H1 (cell line): ENCODE results near the gene SEMA6D.

Experiments used
- EP300 ChIP-seq, 2 experiments: IDR thresholded peaks; 1 replicate in 1 of 2; 2 replicates in 1 of 2; pipeline ENCODE4 v1.6.1; 2011 to 2012; ENCODE audit warnings: low read depth in 2 of 2, low read length in 2 of 2, mild to moderate bottlenecking in 2 of 2, borderline replicate concordance in 1 of 2, inconsistent platforms in 1 of 2, moderate library complexity in 1 of 2
- POLR2AphosphoS5 ChIP-seq: IDR thresholded peaks from 2 replicates; pipeline ENCODE4 v1.6.1; 2011; ENCODE audit warnings: low read depth, low read length
- TF ChIP-seq, protein P1 (sequence below): IDR thresholded peaks from 2 replicates; pipeline ENCODE4 v1.6.1; 2012; ENCODE audit warnings: inconsistent platforms

- TF ChIP-seq, protein P1, sequence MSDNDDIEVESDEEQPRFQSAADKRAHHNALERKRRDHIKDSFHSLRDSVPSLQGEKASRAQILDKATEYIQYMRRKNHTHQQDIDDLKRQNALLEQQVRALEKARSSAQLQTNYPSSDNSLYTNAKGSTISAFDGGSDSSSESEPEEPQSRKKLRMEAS, result no peak
- TF ChIP-seq POLR2AphosphoS5 (no peak), EP300 (IDR thresholded peaks at IDR 0.05; ENCODE audit: borderline replicate concordance in 1 of 2, low read depth in 2 of 2, low read length in 2 of 2) (no peak)
Observed at GRCh38 chr15:47741907-47742306, 24.6 kb downstream of the SEMA6D start.
